Parathyroid adenoma (tissue), 2 donors: ENCODE results near the gene GPN1.
"Not testable (repeated sequence)": the region's sequence is repeated elsewhere in the genome, so short reads cannot be mapped to it uniquely, and the experiment has no call there.

ENCODE experiments used
- H2AFZ ChIP-seq: fragments of 300-600 bp; sonication (generic); one replicate; pipeline ENCODE4 v1.7.0; 2017; ENCODE audit warnings: antibody characterized with exemption, mild to moderate bottlenecking
- H3K27ac ChIP-seq: fragments of 300-600 bp; sonication (generic); one replicate; pipeline ENCODE4 v1.7.0; 2017
- H3K27me3 ChIP-seq: fragments of 300-600 bp; sonication (generic); one replicate; pipeline ENCODE4 v1.7.0; 2017; ENCODE audit warnings: low read length; ENCODE audit not compliant: control insufficient read depth, insufficient read depth
- H3K36me3 ChIP-seq: fragments of 300-600 bp; sonication (generic); one replicate; pipeline ENCODE4 v1.7.0; 2017; ENCODE audit warnings: low read length; ENCODE audit not compliant: control insufficient read depth, insufficient read depth
- H3K4me1 ChIP-seq: fragments of 300-600 bp; sonication (generic); one replicate; pipeline ENCODE4 v1.7.0; 2017; ENCODE audit warnings: control low read depth
- H3K4me2 ChIP-seq: fragments of 300-600 bp; sonication (generic); one replicate; pipeline ENCODE4 v1.7.0; 2017; ENCODE audit warnings: low read length
- H3K4me3 ChIP-seq: fragments of 300-600 bp; sonication (generic); one replicate; pipeline ENCODE4 v1.7.0; 2017; ENCODE audit warnings: low read depth, low read length
- H3K79me2 ChIP-seq: fragments of 300-600 bp; sonication (generic); one replicate; pipeline ENCODE4 v1.7.0; 2017; ENCODE audit warnings: control low read depth
- H3K9ac ChIP-seq: fragments of 300-600 bp; sonication (generic); one replicate; pipeline ENCODE4 v1.7.0; 2017; ENCODE audit warnings: mild to moderate bottlenecking
- H3K9me3 ChIP-seq: fragments of 300-600 bp; sonication (generic); one replicate; pipeline ENCODE4 v1.7.0; 2017; ENCODE audit warnings: low read length; ENCODE audit not compliant: control insufficient read depth
- TF ChIP-seq, protein P1 (sequence below): fragments of 300-600 bp; sonication (generic); IDR thresholded peaks from one replicate; pipeline ENCODE4 v1.7.0; 2017; ENCODE audit warnings: antibody characterized with exemption, mild to moderate bottlenecking
- donor health status: primary hyperparathyroidism.

Gene GPN1

DNA sequence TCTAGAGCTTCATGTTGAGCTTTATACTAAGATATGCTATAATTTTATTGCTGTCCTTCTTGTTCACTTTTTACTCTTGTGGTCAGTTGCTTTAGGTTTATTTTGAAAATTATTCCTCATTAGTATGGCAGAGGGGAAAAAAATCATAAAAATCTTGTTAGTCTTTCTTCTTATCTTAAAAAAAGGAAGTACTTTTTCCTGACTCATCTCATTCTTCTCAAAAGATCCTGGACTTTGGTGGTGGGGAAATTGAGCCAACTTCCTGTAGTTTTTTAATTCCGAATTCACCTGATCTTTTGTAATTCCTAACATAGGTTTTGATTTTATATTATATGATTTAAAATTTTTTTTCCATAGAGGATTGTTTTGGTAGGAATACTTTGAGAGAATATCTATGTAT is 38.6 kb downstream of the GPN1 start:
- no peak overlapping the region for H3K27ac ChIP-seq
- no peaks in the 10 kb centered on the region for H3K9me3 ChIP-seq
- peaks cover 10% of the 10 kb centered on the region for H3K79me2 ChIP-seq
- TF ChIP-seq, protein P1, sequence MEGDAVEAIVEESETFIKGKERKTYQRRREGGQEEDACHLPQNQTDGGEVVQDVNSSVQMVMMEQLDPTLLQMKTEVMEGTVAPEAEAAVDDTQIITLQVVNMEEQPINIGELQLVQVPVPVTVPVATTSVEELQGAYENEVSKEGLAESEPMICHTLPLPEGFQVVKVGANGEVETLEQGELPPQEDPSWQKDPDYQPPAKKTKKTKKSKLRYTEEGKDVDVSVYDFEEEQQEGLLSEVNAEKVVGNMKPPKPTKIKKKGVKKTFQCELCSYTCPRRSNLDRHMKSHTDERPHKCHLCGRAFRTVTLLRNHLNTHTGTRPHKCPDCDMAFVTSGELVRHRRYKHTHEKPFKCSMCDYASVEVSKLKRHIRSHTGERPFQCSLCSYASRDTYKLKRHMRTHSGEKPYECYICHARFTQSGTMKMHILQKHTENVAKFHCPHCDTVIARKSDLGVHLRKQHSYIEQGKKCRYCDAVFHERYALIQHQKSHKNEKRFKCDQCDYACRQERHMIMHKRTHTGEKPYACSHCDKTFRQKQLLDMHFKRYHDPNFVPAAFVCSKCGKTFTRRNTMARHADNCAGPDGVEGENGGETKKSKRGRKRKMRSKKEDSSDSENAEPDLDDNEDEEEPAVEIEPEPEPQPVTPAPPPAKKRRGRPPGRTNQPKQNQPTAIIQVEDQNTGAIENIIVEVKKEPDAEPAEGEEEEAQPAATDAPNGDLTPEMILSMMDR = no peak
- no peaks in the 10 kb centered on the region for H3K27me3 ChIP-seq
- H3K4me3 ChIP-seq = no peak overlapping the region
- H3K4me2 ChIP-seq = no peak overlapping the region
- peaks cover 5% of the 10 kb centered on the region for H3K4me1 ChIP-seq
- no peak overlapping the region for H2AFZ ChIP-seq
- H3K9ac ChIP-seq = no peak overlapping the region
- H3K36me3 ChIP-seq = no peaks in the 10 kb centered on the region

DNA sequence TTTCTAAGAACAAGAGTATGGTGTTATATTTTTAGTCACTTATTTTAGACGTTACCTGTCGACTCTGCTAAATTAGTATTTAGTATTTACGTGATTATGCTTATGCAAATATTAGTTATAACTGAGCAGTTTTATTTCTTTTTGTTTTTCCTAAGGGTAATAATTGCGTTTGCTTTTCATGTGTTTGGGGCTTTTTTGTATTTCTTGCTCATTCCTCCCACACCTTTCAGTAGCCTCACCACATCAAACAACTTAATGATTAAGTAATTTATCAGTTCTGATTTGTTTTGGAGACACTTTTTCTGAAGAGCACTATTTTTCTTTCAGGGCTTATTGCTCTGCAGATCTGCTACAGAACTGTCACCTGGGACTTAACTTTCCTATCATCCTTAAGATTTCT is 42.4 kb downstream of the GPN1 start:
- H2AFZ ChIP-seq = no peak overlapping the region
- no peak overlapping the region for H3K27ac ChIP-seq
- no peaks in the 10 kb centered on the region for H3K27me3 ChIP-seq
- no peaks in the 10 kb centered on the region for H3K79me2 ChIP-seq
- TF ChIP-seq, protein P1 = no peak
- no peak overlapping the region for H3K4me3 ChIP-seq
- no peaks in the 10 kb centered on the region for H3K4me1 ChIP-seq
- H3K36me3 ChIP-seq = no peaks in the 10 kb centered on the region
- no peak overlapping the region for H3K9ac ChIP-seq
- no peaks in the 10 kb centered on the region for H3K9me3 ChIP-seq
- H3K4me2 ChIP-seq = no peak overlapping the region

DNA sequence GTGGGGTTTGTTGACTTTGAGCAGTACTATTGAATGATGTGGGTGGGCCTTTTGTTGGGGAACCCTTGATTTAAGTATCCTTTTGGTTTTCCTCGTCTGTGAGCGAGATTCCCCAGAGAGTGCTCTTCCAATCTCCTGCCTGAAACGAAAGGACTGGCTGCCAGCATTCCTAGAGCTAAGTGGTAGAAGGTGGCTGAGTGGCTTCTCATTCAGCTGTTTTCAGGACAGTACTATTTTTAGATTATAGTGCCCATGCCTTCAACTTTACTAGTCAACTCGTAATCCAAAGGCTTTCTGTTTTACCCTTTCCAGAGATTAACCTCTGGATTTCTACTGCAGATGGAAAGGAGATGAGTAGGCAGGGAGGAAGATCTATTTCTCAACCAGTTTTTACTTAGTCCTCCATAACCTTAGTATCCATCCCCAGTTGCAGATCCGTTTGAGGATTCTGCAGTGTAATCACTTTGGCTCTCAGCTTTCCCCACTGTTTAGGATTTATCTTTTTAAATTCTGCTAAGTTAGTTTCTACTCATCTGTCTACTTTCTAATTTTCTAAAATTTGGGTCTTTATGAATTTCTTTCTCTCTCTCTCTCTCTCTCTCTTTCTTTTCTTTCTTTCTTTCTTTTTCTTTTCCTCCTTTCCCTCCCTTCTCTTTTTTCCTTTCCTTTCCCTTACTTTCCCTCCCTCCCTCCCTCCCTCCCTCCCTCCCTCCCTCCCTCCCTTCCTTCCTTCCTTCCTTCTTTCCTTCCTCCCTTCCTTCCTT is 44.1 kb downstream of the GPN1 start:
- Histone ChIP-seq H3K36me3 (no peaks in the 10 kb centered on the region), H3K4me3 (no peak overlapping the region), H3K9ac (no peak overlapping the region), H2AFZ (no peak overlapping the region), H3K4me1 (no peaks in the 10 kb centered on the region), H3K9me3 (no peaks in the 10 kb centered on the region), H3K79me2 (no peaks in the 10 kb centered on the region), H3K27me3 (no peaks in the 10 kb centered on the region), H3K27ac (no peak overlapping the region), H3K4me2 (no peak overlapping the region)
- TF ChIP-seq, protein P1 = no peak

DNA sequence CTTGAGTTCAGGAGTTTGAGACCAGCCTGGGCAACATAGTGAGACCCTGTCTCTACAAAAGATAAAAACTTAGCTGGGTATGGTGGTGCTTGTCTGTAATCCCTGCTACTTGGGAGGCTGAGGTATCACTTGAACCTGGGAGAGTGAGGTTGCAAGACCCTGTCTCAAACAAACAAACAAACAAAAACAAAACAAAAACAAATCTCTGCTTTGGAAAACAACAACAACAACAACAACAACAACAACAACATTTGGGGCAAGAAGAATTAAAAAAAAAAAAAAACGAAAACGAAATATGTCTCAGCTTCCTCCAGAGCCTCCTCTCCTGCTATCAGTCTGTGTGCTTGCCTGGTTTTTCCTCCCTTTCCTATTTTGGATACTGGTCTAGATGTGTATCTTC is 51.7 kb downstream of the GPN1 start:
- H3K4me2 ChIP-seq = no peak overlapping the region
- H3K4me1 ChIP-seq = no peaks in the 10 kb centered on the region
- H3K4me3 ChIP-seq = no peak overlapping the region
- no peak overlapping the region for H3K27ac ChIP-seq
- H3K27me3 ChIP-seq = no peaks in the 10 kb centered on the region
- H3K9me3 ChIP-seq = no peaks in the 10 kb centered on the region
- no peak overlapping the region for H2AFZ ChIP-seq
- no peaks in the 10 kb centered on the region for H3K36me3 ChIP-seq
- no peak overlapping the region for H3K9ac ChIP-seq
- TF ChIP-seq, protein P1 = no peak
- H3K79me2 ChIP-seq = no peaks in the 10 kb centered on the region

DNA sequence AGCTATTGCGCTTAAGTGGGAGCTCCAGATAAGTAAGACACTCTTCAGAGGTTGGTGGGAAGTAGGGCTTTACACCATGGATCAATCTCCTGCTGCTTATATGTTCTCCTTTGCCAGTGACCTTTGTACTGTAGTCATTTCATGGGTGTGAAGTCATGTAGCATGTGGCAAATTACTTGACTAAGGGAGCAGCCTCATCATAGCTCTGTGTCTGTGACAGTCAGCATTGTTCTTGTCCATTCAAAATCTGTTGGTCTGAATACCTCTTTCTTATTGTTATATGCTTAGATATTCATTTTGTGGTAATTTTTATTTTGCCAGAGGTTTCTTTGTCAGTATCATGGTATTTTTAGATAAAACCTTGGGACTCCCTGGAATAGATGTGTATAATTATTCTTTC is 53.0 kb downstream of the GPN1 start:
- Histone ChIP-seq H3K9me3 (no peaks in the 10 kb centered on the region), H3K27me3 (no peaks in the 10 kb centered on the region), H3K4me1 (no peaks in the 10 kb centered on the region), H3K36me3 (no peaks in the 10 kb centered on the region), H3K27ac (no peak overlapping the region), H3K9ac (no peak overlapping the region), H2AFZ (no peak overlapping the region), H3K4me3 (no peak overlapping the region), H3K79me2 (no peaks in the 10 kb centered on the region), H3K4me2 (no peak overlapping the region)
- TF ChIP-seq, protein P1 = no peak

DNA sequence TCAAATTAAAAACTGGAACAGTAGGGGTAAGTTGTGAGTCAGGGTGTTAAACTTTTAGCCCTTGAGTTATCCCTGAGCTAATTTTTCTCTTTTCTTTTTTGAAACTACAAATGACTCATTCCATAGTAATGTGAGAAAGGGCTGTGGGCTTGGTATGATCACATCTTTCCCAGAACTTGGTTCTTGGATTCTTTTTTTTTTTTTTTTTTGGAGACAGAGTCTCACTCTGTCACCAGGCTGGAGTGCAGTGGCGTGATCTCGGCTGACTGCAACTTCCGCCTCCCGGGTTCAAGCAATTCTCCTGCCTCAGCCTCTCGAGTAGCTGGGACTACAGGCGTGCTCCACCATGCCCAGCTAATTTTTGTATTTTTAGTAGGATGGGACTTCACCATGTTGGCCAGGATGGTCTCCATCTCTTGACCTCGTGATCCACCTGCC is 53.5 kb downstream of the GPN1 start:
- H3K27ac ChIP-seq, H3K4me3 ChIP-seq, H3K36me3 ChIP-seq, H2AFZ ChIP-seq, H3K9ac ChIP-seq, H3K9me3 ChIP-seq, H3K4me1 ChIP-seq, H3K4me2 ChIP-seq, H3K27me3 ChIP-seq, H3K79me2 ChIP-seq: not testable (repeated sequence)
